Measurements from ENCODE around the gene ATP2A2. TPM values are rescaled to one million over a fixed set of nuclear protein-coding genes. Genes with fewer than 3 reads are reported as not detected.

Gene ATP2A2
- total RNA-seq, 1 experiment from 2014 or later, result 239 TPM

GRCh38 chr12:110289711-110290078 lies 8.6 kb downstream of the ATP2A2 start:
- no peaks in the 10 kb centered on the region for H3K27me3 ChIP-seq (ENCODE audit: insufficient read depth, low read length)
- ChIA-PET RAD21 (ENCODE audit: low non-redundant PET in 1 of 2, low total read pairs in 2 of 2, uncharacterized antibody in 2 of 2, unreplicated experiment in 2 of 2) (no interaction called here), POLR2A (interaction anchor here (1.4 kb wide), 1 partner anchor 9 kb away, joined by 3 read pairs; no protein-coding TSS in a partner anchor), CTCF (no interaction called here)
- H4K20me1 ChIP-seq (ENCODE audit: insufficient read depth), result peaks cover 43% of the 10 kb centered on the region; the same call in 1 of the 2 replicates
- H3K4me1 ChIP-seq (ENCODE audit: control insufficient read depth in 1 of 2, insufficient read depth in 2 of 2, low read length in 2 of 2), result no peaks in the 10 kb centered on the region
- H3K79me2 ChIP-seq (ENCODE audit: insufficient read depth, low read length), result peaks cover 100% of the 10 kb centered on the region
- ATAC-seq (no peak), DNase-seq (ENCODE audit: low read depth, low spot score) (no peak)
- H3K4me3 ChIP-seq (replicated peaks in 1 of 2; ENCODE audit: low read depth in 1 of 2, low read length in 2 of 2), result no peak overlapping the region
- no peak overlapping the region for H2AFZ ChIP-seq (ENCODE audit: low read depth, low read length, poor library complexity, severe bottlenecking)
- intact Hi-C loops (cut with micrococcal nuclease), result no loop called here
- no peaks in the 10 kb centered on the region for H3K9me2 ChIP-seq (ENCODE audit: insufficient read depth)
- H3K27ac ChIP-seq (ENCODE audit: low read depth, low read length), result no peak overlapping the region
- no peak overlapping the region for H3K4me2 ChIP-seq (ENCODE audit: low read length)
- H3K9me3 ChIP-seq (ENCODE audit: control insufficient read depth in 1 of 2, insufficient read depth in 1 of 2, low read depth in 1 of 2, low read length in 2 of 2), result no peaks in the 10 kb centered on the region
- peaks cover 25 to 70% of the 10 kb centered on the region in 2 experiments for H3K36me3 ChIP-seq (ENCODE audit: control insufficient read depth in 1 of 2, insufficient read depth in 2 of 2, low read length in 2 of 2)
- no peak for TF ChIP-seq JUND (IDR thresholded peaks at IDR 0.05)
- no peak for TF ChIP-seq POLR2A (IDR thresholded peaks at IDR 0.05; ENCODE audit: borderline replicate concordance, extremely low read depth, insufficient read depth, insufficient read length)
- TF ChIP-seq SP1 (IDR thresholded peaks at IDR 0.05; ENCODE audit: low read depth), result no peak
- TF ChIP-seq CTCF (IDR thresholded peaks at IDR 0.05 in 2 of 3, conservative IDR thresholded peaks at IDR 0.05 in 1 of 3; ENCODE audit: borderline replicate concordance in 1 of 3, insufficient read depth in 1 of 3, low read depth in 2 of 3, low read length in 2 of 3), result no peak
- TF ChIP-seq TCF7L2 (IDR thresholded peaks at IDR 0.05; ENCODE audit: borderline replicate concordance, extremely low read depth, insufficient read depth, insufficient read length), result no peak
- no peak for TF ChIP-seq ELF1 (IDR thresholded peaks at IDR 0.05; ENCODE audit: borderline replicate concordance, low read depth)
- BruUV-seq (replicated peaks), result no TSS peak
- no peak overlapping the region for H3K9ac ChIP-seq (ENCODE audit: low read length)

GRCh38 chr12:110301065-110301806 lies 20.2 kb downstream of the ATP2A2 start:
- Histone ChIP-seq H3K4me2 (ENCODE audit: low read length) (no peak overlapping the region), H3K9ac (ENCODE audit: low read length) (no peak overlapping the region), H2AFZ (ENCODE audit: low read depth, low read length, poor library complexity, severe bottlenecking) (no peak overlapping the region), H3K4me3 (replicated peaks in 1 of 2; ENCODE audit: low read depth in 1 of 2, low read length in 2 of 2) (no peak overlapping the region), H4K20me1 (ENCODE audit: insufficient read depth) (peaks cover 43% of the 10 kb centered on the region; the same call in 1 of the 2 replicates), H3K36me3 (ENCODE audit: control insufficient read depth in 1 of 2, insufficient read depth in 2 of 2, low read length in 2 of 2) (peaks cover 49 to 75% of the 10 kb centered on the region in 2 experiments), H3K9me2 (ENCODE audit: insufficient read depth) (no peaks in the 10 kb centered on the region), H3K4me1 (ENCODE audit: control insufficient read depth in 1 of 2, insufficient read depth in 2 of 2, low read length in 2 of 2) (no peaks in the 10 kb centered on the region), H3K9me3 (ENCODE audit: control insufficient read depth in 1 of 2, insufficient read depth in 1 of 2, low read depth in 1 of 2, low read length in 2 of 2) (no peaks in the 10 kb centered on the region), H3K27me3 (ENCODE audit: insufficient read depth, low read length) (no peaks in the 10 kb centered on the region), H3K79me2 (ENCODE audit: insufficient read depth, low read length) (peaks cover 99% of the 10 kb centered on the region), H3K27ac (ENCODE audit: low read depth, low read length) (no peak overlapping the region)
- ATAC-seq (no peak), DNase-seq (ENCODE audit: low read depth, low spot score) (no peak)
- intact Hi-C loops (cut with micrococcal nuclease), result no loop called here
- RAD21 ChIA-PET (ENCODE audit: low non-redundant PET in 1 of 2, low total read pairs in 2 of 2, uncharacterized antibody in 2 of 2, unreplicated experiment in 2 of 2), result no interaction called here
- CTCF ChIA-PET, result no interaction called here
- no TSS peak for BruUV-seq (replicated peaks)
- POLR2A ChIA-PET, result no interaction called here
- TF ChIP-seq POLR2A (IDR thresholded peaks at IDR 0.05; ENCODE audit: borderline replicate concordance, extremely low read depth, insufficient read depth, insufficient read length) (no peak), TCF7L2 (IDR thresholded peaks at IDR 0.05; ENCODE audit: borderline replicate concordance, extremely low read depth, insufficient read depth, insufficient read length) (no peak), EGR1 (IDR thresholded peaks at IDR 0.05; ENCODE audit: low read depth) (no peak), SRF (IDR thresholded peaks at IDR 0.05; ENCODE audit: low read depth) (no peak), SIN3A (IDR thresholded peaks at IDR 0.05; ENCODE audit: low read depth) (no peak), ZBTB33 (IDR thresholded peaks at IDR 0.05; ENCODE audit: extremely low read depth, insufficient replicate concordance, low read length) (no peak), POLR2AphosphoS5 (IDR thresholded peaks at IDR 0.05; ENCODE audit: low read depth, low read length) (no peak), CEBPB (IDR thresholded peaks at IDR 0.05; ENCODE audit: low read depth) (no peak), ATF3 (IDR thresholded peaks at IDR 0.05) (no peak), EZH2phosphoT487 (IDR thresholded peaks at IDR 0.05; ENCODE audit: borderline replicate concordance) (no peak), CBX3 (IDR thresholded peaks at IDR 0.05; ENCODE audit: low read depth) (no peak), ELF1 (IDR thresholded peaks at IDR 0.05; ENCODE audit: borderline replicate concordance, low read depth) (no peak)
